Measurements from ENCODE around the gene TP53BP1.

TP53BP1 gene

DNA sequence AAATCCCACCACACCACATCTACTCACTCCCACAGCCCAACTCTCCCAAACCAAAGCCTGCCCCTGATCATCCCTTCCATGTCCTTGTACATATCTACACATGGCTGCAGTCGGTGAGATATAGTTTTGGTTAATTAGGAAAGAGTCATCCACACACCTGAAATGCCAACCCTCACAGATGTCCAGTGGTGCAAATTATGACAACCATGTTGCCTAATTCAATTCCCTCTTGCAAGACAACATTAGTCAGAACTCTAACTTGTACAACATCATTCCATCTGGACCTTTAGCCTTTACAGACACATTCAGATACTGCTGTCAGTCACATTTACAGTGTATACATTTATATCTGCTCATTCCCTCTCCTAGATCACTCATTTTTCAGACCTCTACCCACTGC is 80.9 kb downstream of the TP53BP1 start:
- Histone ChIP-seq H3K4me3 (IDR thresholded peaks at IDR 0.05; ENCODE audit: insufficient read depth, low read depth, low read length) (no peak overlapping the region), H3K79me2 (ENCODE audit: insufficient read depth, low read depth) (no peaks in the 10 kb centered on the region), H3K27ac (no peak overlapping the region), H3K4me2 (no peak overlapping the region), H3K9ac (no peak overlapping the region), H3K27me3 (ENCODE audit: insufficient read depth, low read depth) (no peaks in the 10 kb centered on the region), H3K4me1 (ENCODE audit: low read depth, poor library complexity, severe bottlenecking) (no peaks in the 10 kb centered on the region), H4K20me1 (ENCODE audit: insufficient read depth) (no peaks in the 10 kb centered on the region), H3K36me3 (ENCODE audit: insufficient read depth) (peaks cover 4% of the 10 kb centered on the region; the same call in 1 of the 2 replicates), H2AFZ (ENCODE audit: low read depth) (no peak overlapping the region)
- TF ChIP-seq, protein P1, sequence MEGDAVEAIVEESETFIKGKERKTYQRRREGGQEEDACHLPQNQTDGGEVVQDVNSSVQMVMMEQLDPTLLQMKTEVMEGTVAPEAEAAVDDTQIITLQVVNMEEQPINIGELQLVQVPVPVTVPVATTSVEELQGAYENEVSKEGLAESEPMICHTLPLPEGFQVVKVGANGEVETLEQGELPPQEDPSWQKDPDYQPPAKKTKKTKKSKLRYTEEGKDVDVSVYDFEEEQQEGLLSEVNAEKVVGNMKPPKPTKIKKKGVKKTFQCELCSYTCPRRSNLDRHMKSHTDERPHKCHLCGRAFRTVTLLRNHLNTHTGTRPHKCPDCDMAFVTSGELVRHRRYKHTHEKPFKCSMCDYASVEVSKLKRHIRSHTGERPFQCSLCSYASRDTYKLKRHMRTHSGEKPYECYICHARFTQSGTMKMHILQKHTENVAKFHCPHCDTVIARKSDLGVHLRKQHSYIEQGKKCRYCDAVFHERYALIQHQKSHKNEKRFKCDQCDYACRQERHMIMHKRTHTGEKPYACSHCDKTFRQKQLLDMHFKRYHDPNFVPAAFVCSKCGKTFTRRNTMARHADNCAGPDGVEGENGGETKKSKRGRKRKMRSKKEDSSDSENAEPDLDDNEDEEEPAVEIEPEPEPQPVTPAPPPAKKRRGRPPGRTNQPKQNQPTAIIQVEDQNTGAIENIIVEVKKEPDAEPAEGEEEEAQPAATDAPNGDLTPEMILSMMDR (conservative IDR thresholded peaks at IDR 0.05; ENCODE audit: low read depth, low read length): no peak

DNA sequence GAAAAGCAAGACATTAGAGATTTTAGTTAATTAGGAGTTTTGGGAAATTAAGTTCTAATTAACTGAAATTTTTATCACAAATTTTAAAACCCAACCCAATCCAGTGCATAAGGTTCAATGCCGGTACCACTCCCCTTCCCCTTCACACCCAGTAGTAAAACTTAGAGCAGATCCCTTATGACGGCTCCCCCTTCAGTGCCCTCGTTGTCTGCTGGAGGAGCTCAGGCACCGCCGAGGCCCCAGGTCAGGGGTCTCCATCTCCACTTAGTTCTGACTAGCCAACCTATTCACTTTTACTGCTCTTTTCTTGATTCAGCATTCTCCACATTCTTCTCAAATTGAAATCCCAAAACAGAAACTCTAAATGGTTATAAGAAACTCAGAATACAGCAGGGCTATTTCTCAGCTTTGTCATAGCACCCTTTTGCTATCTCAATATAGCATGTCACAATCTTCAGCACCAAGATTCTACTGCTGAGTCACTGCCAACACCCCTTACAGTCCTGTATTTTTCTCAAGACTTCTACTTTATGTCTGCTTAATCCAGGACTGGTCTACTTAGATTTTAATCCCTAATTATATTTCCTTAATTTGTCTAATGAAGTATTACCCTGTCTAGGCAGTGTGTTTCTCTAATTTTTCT is 82.3 kb downstream of the TP53BP1 start:
- H3K27me3 ChIP-seq (ENCODE audit: insufficient read depth, low read depth): no peaks in the 10 kb centered on the region
- no peaks in the 10 kb centered on the region for H4K20me1 ChIP-seq (ENCODE audit: insufficient read depth)
- no peak overlapping the region for H3K27ac ChIP-seq
- H3K79me2 ChIP-seq (ENCODE audit: insufficient read depth, low read depth): no peaks in the 10 kb centered on the region
- H3K36me3 ChIP-seq (ENCODE audit: insufficient read depth): peaks cover 4% of the 10 kb centered on the region; the same call in 1 of the 2 replicates
- no peak overlapping the region for H3K9ac ChIP-seq
- TF ChIP-seq, protein P1 (conservative IDR thresholded peaks at IDR 0.05; ENCODE audit: low read depth, low read length): no peak
- H3K4me2 ChIP-seq: no peak overlapping the region
- H2AFZ ChIP-seq (ENCODE audit: low read depth): no peak overlapping the region
- no peaks in the 10 kb centered on the region for H3K4me1 ChIP-seq (ENCODE audit: low read depth, poor library complexity, severe bottlenecking)
- H3K4me3 ChIP-seq (IDR thresholded peaks at IDR 0.05; ENCODE audit: insufficient read depth, low read depth, low read length): no peak overlapping the region

DNA sequence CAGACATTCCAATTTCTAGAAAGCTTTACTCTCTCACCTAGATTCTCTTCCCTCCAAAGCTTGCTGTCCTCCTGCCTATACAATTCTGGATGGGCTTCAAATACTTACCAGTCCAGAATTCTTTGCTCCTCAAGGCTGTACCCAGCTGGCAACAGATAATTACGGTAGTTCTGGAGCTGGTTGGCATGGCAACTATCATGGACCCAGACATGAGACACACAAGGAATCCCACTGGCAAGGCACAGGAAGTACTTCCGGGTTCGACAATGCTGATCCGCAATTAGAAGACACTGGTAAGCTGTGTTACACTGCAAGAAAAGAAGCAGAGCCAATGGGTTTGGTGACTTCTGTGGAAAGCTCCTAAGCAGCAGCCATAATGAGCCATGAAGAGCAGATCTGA is 84.2 kb downstream of the TP53BP1 start:
- TF ChIP-seq, protein P1 (conservative IDR thresholded peaks at IDR 0.05; ENCODE audit: low read depth, low read length): no peak
- H2AFZ ChIP-seq (ENCODE audit: low read depth): no peak overlapping the region
- peaks cover 4% of the 10 kb centered on the region; the same call in 1 of the 2 replicates for H3K36me3 ChIP-seq (ENCODE audit: insufficient read depth)

DNA sequence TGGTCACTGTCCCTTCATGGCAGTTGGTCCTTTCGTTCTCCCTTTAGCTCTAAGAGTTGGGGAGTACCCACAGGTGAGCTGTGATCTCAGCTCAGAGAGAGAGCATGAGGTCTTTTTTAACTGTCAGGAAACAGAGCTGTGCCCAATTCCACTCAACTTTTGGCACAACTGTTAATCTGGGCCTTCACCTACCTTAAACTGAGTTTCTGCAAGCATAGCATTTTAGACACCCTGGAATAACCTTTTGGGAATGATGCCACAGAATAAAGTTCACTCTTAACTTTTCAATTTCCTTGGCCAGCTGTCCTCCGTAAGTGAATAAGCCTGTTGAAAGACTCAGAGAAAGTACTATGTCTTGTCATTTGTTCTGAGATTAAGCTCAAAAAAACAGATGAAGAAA is 86.1 kb downstream of the TP53BP1 start:
- H3K9ac ChIP-seq: no peak overlapping the region
- H4K20me1 ChIP-seq (ENCODE audit: insufficient read depth): no peaks in the 10 kb centered on the region
- H3K27ac ChIP-seq: no peak overlapping the region
- H3K4me2 ChIP-seq: no peak overlapping the region
- H3K4me3 ChIP-seq (IDR thresholded peaks at IDR 0.05; ENCODE audit: insufficient read depth, low read depth, low read length): no peak overlapping the region
- TF ChIP-seq, protein P1 (conservative IDR thresholded peaks at IDR 0.05; ENCODE audit: low read depth, low read length): no peak
- H3K27me3 ChIP-seq (ENCODE audit: insufficient read depth, low read depth): no peaks in the 10 kb centered on the region
- H3K4me1 ChIP-seq (ENCODE audit: low read depth, poor library complexity, severe bottlenecking): no peaks in the 10 kb centered on the region
- peaks cover 4% of the 10 kb centered on the region; the same call in 1 of the 2 replicates for H3K36me3 ChIP-seq (ENCODE audit: insufficient read depth)
- H2AFZ ChIP-seq (ENCODE audit: low read depth): no peak overlapping the region
- no peaks in the 10 kb centered on the region for H3K79me2 ChIP-seq (ENCODE audit: insufficient read depth, low read depth)

More for the DNA sequence above, 84.2 kb downstream of the TP53BP1 start:
- no peaks in the 10 kb centered on the region for H3K27me3 ChIP-seq (ENCODE audit: insufficient read depth, low read depth)
- H3K9ac ChIP-seq: no peak overlapping the region
- H3K79me2 ChIP-seq (ENCODE audit: insufficient read depth, low read depth): no peaks in the 10 kb centered on the region
- H3K27ac ChIP-seq: no peak overlapping the region
- no peak overlapping the region for H3K4me3 ChIP-seq (IDR thresholded peaks at IDR 0.05; ENCODE audit: insufficient read depth, low read depth, low read length)
- H3K4me2 ChIP-seq: no peak overlapping the region
- H3K4me1 ChIP-seq (ENCODE audit: low read depth, poor library complexity, severe bottlenecking): no peaks in the 10 kb centered on the region
- no peaks in the 10 kb centered on the region for H4K20me1 ChIP-seq (ENCODE audit: insufficient read depth)
